Gastroesophageal sphincter (tissue), 4 donors: ENCODE measurements around the gene SEH1L. TPM values are rescaled to one million over a fixed set of nuclear protein-coding genes. Genes with fewer than 3 reads are reported as not detected.

Experiments used
- ATAC-seq: fragments of 150-250 bp; one replicate; pipeline ENCODE4 v1.9.1; 2016; ENCODE audit warnings: mild to moderate bottlenecking, moderate library complexity
- H3K27ac ChIP-seq, 4 donors: fragments of 200-600 bp; sonication (generic) in 3 of 4; 1 replicate in 3 of 4; 2 replicates in 1 of 4; pipeline ENCODE4 v1.5.1; 2016 to 2019
- H3K27me3 ChIP-seq: fragments of 200-600 bp; sonication (generic); one replicate; pipeline ENCODE4 v1.5.1; 2019
- H3K36me3 ChIP-seq, 2 donors: fragments of 200-600 bp; sonication (generic); one replicate each; pipeline ENCODE4 v1.5.1; 2019; ENCODE audit warnings: control low read depth in 1 of 2
- H3K4me1 ChIP-seq, 3 donors: fragments of 200-600 bp; sonication (generic); 1 replicate in 2 of 3; 2 replicates in 1 of 3; pipeline ENCODE4 v1.5.1; 2016 to 2019; ENCODE audit warnings: control low read depth in 2 of 3
- H3K4me3 ChIP-seq, 2 donors: fragments of 200-600 bp; sonication (generic); one replicate each; pipeline ENCODE4 v1.5.1; 2019; ENCODE audit warnings: mild to moderate bottlenecking in 1 of 2, moderate library complexity in 1 of 2
- H3K9me3 ChIP-seq, 3 donors: fragments of 200-600 bp; sonication (generic); one replicate each; pipeline ENCODE4 v1.5.1; 2017 to 2019; ENCODE audit warnings: control low read depth in 2 of 3
- EP300 ChIP-seq: sonication (generic); formaldehyde crosslinking; IDR thresholded peaks from one replicate; pipeline ENCODE4 v1.6.1; 2017; ENCODE audit warnings: antibody characterized with exemption, mild to moderate bottlenecking
- POLR2A ChIP-seq, 2 donors: fragments of 450-650 bp; IDR thresholded peaks; one replicate each; pipeline ENCODE4 v1.6.1; 2017; ENCODE audit warnings: antibody characterized with exemption in 2 of 2, mild to moderate bottlenecking in 2 of 2, moderate library complexity in 1 of 2
- POLR2AphosphoS5 ChIP-seq: sonication (generic); formaldehyde crosslinking; IDR thresholded peaks from one replicate; pipeline ENCODE4 v1.6.1; 2017; ENCODE audit warnings: antibody characterized with exemption
- whole genome bisulfite sequencing, 2 donors: methylation state at CpG; one replicate each; pipeline ENCODE4 v1.1.5; 2018; ENCODE audit warnings: low coverage in 1 of 2; 5-methylcytosine and 5-hydroxymethylcytosine counted together
- total RNA-seq, 4 donors: library from RNA; depleted of rRNA; stranded (reverse); fragments of >200 nt; gene quantifications; one replicate each; pipeline ENCODE4 v1.1.0, GENCODE V29; 2016
- TF ChIP-seq, protein P1 (sequence below), 4 experiments: fragments of 200-600 bp in 2 of 4; fragments of 450-650 bp in 2 of 4; sonication (generic) in 1 of 4; IDR thresholded peaks; one replicate each; pipeline ENCODE4 v1.5.1; 2017 to 2019; ENCODE audit warnings: antibody characterized with exemption in 4 of 4, mild to moderate bottlenecking in 2 of 4, moderate library complexity in 2 of 4

The SEH1L gene
- total RNA-seq, 4 donors from 2014 or later = 27.4 to 36.2 (median 28.3) TPM

DNA sequence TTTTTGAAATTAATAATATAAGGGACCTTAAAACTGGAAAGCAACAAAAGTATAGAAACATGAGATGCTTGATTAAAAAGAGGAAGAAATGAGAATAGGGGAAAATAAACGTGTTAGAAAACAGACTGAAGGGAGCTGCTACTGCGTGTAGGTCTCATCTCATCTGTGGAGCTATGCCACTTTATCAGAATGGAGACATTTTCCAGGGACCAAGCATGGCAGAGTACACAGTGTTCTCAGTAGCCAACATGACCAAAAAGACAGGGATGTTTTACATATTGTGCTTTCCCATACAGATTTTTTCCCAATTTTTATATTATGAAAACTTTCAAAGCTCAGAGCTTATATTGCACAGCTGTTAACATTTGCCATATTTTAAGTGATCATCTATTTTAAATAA lies 66.4 kb downstream of the SEH1L start:
- no peaks in the 10 kb centered on the region for H3K9me3 ChIP-seq
- H3K27me3 ChIP-seq = no peaks in the 10 kb centered on the region
- 81 to 83% methylated on average over 2 of the region's 2 CpGs for WGBS, 2 donors
- no peak for TF ChIP-seq POLR2A (IDR thresholded peaks at IDR 0.05)
- no peak for TF ChIP-seq POLR2AphosphoS5
- TF ChIP-seq EP300 = no peak
- TF ChIP-seq, protein P1, sequence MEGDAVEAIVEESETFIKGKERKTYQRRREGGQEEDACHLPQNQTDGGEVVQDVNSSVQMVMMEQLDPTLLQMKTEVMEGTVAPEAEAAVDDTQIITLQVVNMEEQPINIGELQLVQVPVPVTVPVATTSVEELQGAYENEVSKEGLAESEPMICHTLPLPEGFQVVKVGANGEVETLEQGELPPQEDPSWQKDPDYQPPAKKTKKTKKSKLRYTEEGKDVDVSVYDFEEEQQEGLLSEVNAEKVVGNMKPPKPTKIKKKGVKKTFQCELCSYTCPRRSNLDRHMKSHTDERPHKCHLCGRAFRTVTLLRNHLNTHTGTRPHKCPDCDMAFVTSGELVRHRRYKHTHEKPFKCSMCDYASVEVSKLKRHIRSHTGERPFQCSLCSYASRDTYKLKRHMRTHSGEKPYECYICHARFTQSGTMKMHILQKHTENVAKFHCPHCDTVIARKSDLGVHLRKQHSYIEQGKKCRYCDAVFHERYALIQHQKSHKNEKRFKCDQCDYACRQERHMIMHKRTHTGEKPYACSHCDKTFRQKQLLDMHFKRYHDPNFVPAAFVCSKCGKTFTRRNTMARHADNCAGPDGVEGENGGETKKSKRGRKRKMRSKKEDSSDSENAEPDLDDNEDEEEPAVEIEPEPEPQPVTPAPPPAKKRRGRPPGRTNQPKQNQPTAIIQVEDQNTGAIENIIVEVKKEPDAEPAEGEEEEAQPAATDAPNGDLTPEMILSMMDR (IDR thresholded peaks at IDR 0.05) = no peak
- no peak for ATAC-seq
- no peak overlapping the region for H3K27ac ChIP-seq
- peaks cover 0 to 100% of the 10 kb centered on the region in 2 donors for H3K36me3 ChIP-seq
- no peak overlapping the region for H3K4me3 ChIP-seq
- H3K4me1 ChIP-seq = no peaks in the 10 kb centered on the region

DNA sequence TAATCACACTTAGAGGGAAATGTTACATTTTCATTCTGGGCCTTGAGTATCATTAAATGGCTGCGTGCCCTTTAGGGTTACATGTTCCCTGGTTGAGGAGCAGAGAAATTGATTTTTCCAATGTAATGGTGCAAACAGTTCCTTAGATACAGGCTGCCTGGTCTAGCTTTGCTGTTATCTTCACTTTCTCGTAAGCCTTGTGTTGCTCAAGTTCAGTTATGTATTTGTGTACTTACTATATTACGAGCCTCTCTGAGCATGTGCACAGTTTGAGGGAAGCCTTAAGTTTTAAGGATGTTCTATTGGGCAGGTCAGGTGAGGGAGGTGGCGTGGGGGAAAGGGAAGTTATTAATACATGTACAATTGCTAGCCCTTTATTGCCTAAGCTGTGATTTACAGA lies 67.0 kb downstream of the SEH1L start:
- Histone ChIP-seq H3K4me1 (no peaks in the 10 kb centered on the region), H3K36me3 (peaks cover 0 to 100% of the 10 kb centered on the region in 2 donors), H3K27ac (no peak overlapping the region), H3K9me3 (no peaks in the 10 kb centered on the region), H3K4me3 (no peak overlapping the region), H3K27me3 (no peaks in the 10 kb centered on the region)
- ATAC-seq = no peak
- no peak for TF ChIP-seq POLR2A (IDR thresholded peaks at IDR 0.05)
- no peak for TF ChIP-seq EP300
- no peak for TF ChIP-seq POLR2AphosphoS5
- TF ChIP-seq, protein P1 (IDR thresholded peaks at IDR 0.05) = no peak
- WGBS, 2 donors = 87 to 97% methylated on average over 4 of the region's 4 CpGs

DNA sequence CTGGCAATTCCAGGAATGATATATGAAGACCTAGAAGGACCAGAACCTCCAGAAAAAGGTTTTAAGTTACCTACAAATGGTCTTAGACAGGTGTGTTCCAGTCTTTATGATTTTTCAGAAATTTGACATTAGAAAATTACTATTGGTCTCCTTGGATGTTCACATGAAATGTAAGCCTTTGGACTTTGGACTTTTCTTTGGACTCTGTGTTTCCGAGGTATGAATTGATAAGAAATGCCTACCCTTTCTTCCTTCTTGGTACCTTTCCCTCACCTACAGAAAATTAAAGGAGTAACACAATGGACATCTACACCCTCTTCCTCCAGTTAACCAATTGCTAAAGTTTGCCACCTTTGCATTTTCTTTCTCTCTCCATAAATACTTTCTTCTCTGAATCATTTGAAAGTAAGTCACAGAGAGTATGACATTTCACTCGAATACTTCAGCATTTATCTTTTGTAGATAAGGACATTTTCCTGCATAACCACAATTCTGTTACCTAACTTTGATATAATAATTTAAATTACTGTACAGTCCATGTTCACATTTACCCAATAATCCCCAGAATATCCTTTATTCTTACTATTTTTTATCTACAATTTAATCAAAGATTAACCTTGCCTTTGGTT lies 69.5 kb downstream of the SEH1L start:
- TF ChIP-seq EP300 = no peak
- TF ChIP-seq POLR2A (IDR thresholded peaks at IDR 0.05) = no peak
- no peak for TF ChIP-seq POLR2AphosphoS5
- TF ChIP-seq, protein P1 (IDR thresholded peaks at IDR 0.05) = no peak
- ATAC-seq = no peak
- Histone ChIP-seq H3K4me3 (no peak overlapping the region), H3K27ac (no peak overlapping the region), H3K4me1 (no peaks in the 10 kb centered on the region), H3K27me3 (no peaks in the 10 kb centered on the region), H3K36me3 (peaks cover 0 to 96% of the 10 kb centered on the region in 2 donors), H3K9me3 (no peaks in the 10 kb centered on the region)
- whole genome bisulfite sequencing, 2 donors = 83 to 100% methylated on average over 1 to 2 of the region's 2 CpGs

DNA sequence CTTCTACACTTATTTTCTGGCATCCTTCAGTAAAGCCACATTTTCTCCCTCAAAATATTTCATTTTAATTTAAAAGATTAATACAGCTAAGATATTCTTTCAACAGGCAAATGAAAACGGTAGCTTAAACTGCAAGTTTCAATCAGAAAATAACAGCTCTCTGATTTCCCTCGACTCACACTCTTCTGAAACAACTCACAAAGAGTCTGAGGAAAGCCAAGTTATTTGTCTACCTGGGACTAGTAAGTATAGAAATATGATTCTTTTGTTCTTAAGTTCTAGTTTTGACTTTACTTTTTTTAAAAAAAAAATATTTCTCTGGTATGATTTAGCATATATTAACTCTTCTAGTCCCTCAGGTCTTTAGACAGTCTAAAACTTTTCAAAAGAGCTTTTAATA lies 70.6 kb downstream of the SEH1L start:
- TF ChIP-seq EP300 (no peak), POLR2A (IDR thresholded peaks at IDR 0.05) (no peak), POLR2AphosphoS5 (no peak)
- TF ChIP-seq, protein P1 (IDR thresholded peaks at IDR 0.05) = no peak
- Histone ChIP-seq H3K4me3 (no peak overlapping the region), H3K27me3 (no peaks in the 10 kb centered on the region), H3K36me3 (peaks cover 0 to 96% of the 10 kb centered on the region in 2 donors), H3K27ac (no peak overlapping the region), H3K4me1 (no peaks in the 10 kb centered on the region), H3K9me3 (no peaks in the 10 kb centered on the region)
- WGBS, 2 donors = 76 to 94% methylated on average over 2 of the region's 2 CpGs
- no peak for ATAC-seq

DNA sequence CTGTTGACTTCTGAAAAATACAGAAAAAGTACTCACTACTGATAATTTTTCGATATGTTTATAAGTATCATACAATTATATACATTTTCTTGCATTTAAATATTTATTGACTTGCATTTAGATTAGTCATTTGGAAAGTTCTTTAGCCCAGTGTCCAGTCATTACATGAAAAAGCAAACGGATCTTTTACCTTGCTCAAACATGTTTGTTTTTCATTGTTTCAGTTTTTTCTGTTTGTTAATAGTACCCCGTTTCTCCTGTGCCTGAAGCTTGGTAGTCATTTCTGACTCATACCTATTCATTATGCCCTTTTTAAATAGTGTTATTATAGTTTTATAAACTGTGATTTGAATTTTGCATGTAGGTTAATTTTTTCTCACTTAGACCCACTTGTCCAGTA lies 71.5 kb downstream of the SEH1L start:
- no peak overlapping the region for H3K4me3 ChIP-seq
- H3K4me1 ChIP-seq = no peaks in the 10 kb centered on the region
- no peaks in the 10 kb centered on the region for H3K9me3 ChIP-seq
- H3K36me3 ChIP-seq = peaks cover 0 to 96% of the 10 kb centered on the region in 2 donors
- H3K27me3 ChIP-seq = no peaks in the 10 kb centered on the region
- WGBS, 2 donors = 66 to 83% methylated on average over 3 of the region's 3 CpGs
- H3K27ac ChIP-seq = no peak overlapping the region
- ATAC-seq = no peak
- TF ChIP-seq POLR2AphosphoS5 = no peak
- TF ChIP-seq, protein P1 (IDR thresholded peaks at IDR 0.05) = no peak
- TF ChIP-seq POLR2A (IDR thresholded peaks at IDR 0.05) = no peak
- no peak for TF ChIP-seq EP300
